Effector CD8-positive, alpha-beta T cell (primary cell): ENCODE data around the gene COX5A.

Source experiments
- DNase-seq: peaks from one replicate; lab custom pipeline; 2025; lab: John Stamatoyannopoulos, UW

The COX5A gene

DNA sequence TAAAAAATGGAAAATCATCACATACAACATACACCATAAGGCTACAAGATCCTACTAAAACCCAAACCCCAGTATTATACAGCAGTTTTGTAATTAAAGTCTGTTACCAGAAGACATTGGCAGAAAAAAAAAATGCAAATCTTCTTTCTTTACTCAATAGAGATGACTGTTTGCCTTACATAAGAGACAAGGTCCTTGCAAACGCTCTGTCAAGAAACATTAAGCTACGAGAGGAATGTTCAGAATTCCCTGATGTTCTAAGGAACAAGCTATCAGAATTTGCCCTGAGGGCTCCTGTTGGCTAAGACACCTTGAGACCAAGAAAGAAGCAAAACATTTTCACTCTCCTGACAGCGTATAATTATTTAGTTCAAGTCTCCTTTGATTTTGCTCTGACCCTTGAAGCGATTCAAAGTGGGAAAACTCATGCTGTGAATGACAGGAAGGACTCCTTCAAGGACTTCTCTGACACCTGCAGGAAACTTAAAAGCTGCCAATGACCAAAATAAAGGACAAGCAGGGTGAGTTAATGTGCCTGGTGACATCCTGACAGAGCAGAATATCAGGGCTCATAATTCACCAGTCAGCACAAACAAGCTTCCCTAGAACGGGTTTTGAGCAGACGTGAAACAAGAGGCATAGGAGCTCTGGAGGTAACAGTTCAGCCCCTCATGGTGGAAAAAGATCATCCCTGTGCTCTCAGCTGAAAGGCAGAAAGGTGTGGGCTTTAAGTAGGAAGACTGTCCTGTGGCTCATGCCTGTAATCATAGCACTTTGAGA lies 67.2 kb downstream of the COX5A start:
- DNase-seq: no peak
